PFSK-1 (cell line): ENCODE measurements around the gene PRDM16.

Experiments
- POLR2AphosphoS5 ChIP-seq: IDR thresholded peaks from 2 replicates; pipeline ENCODE4 v1.6.1; 2012; ENCODE audit warnings: low read depth, mild to moderate bottlenecking, control low read depth, low read length, moderate library complexity
- TF ChIP-seq, protein P1 (sequence below), 2 experiments: IDR thresholded peaks; 2 replicates each; pipeline versions ENCODE4 v1.6.1 to v1.8.0; 2011 to 2012; ENCODE audit warnings: low read depth in 2 of 2, low read length in 2 of 2, control low read depth in 1 of 2, inconsistent platforms in 1 of 2, mild to moderate bottlenecking in 1 of 2, moderate library complexity in 1 of 2; ENCODE audit not compliant: insufficient read depth in 1 of 2

GRCh38 chr1:3085721-3086120 lies 16.7 kb downstream of the PRDM16 start:
- TF ChIP-seq POLR2AphosphoS5: no peak
- TF ChIP-seq, protein P1, sequence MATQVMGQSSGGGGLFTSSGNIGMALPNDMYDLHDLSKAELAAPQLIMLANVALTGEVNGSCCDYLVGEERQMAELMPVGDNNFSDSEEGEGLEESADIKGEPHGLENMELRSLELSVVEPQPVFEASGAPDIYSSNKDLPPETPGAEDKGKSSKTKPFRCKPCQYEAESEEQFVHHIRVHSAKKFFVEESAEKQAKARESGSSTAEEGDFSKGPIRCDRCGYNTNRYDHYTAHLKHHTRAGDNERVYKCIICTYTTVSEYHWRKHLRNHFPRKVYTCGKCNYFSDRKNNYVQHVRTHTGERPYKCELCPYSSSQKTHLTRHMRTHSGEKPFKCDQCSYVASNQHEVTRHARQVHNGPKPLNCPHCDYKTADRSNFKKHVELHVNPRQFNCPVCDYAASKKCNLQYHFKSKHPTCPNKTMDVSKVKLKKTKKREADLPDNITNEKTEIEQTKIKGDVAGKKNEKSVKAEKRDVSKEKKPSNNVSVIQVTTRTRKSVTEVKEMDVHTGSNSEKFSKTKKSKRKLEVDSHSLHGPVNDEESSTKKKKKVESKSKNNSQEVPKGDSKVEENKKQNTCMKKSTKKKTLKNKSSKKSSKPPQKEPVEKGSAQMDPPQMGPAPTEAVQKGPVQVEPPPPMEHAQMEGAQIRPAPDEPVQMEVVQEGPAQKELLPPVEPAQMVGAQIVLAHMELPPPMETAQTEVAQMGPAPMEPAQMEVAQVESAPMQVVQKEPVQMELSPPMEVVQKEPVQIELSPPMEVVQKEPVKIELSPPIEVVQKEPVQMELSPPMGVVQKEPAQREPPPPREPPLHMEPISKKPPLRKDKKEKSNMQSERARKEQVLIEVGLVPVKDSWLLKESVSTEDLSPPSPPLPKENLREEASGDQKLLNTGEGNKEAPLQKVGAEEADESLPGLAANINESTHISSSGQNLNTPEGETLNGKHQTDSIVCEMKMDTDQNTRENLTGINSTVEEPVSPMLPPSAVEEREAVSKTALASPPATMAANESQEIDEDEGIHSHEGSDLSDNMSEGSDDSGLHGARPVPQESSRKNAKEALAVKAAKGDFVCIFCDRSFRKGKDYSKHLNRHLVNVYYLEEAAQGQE (IDR thresholded peaks at IDR 0.05; ENCODE audit: insufficient read depth in 1 of 2, low read depth in 2 of 2, low read length in 2 of 2): no peak
